Fibroblast of mammary gland (primary cell): ENCODE data around the gene FREM1.

Experiments
- DNase-seq: peaks from one replicate; pipeline ENCODE4 v3.0.0-alpha.2; 2010; ENCODE audit warnings: low read depth
- H3K4me3 ChIP-seq: 2 replicates; pipeline ENCODE4 v1.5.1; 2011; ENCODE audit warnings: low read depth, mild to moderate bottlenecking, low read length, moderate library complexity; ENCODE audit not compliant: control insufficient read depth
- TF ChIP-seq, protein P1 (sequence below): conservative IDR thresholded peaks from 2 replicates; pipeline ENCODE4 v1.5.1; 2011; ENCODE audit warnings: low read depth, low read length, inconsistent platforms; ENCODE audit not compliant: control insufficient read depth, insufficient read depth

Gene FREM1

GRCh38 chr9:14883310-14883944 is 26.8 kb downstream of the FREM1 start:
- no peak for DNase-seq
- TF ChIP-seq, protein P1, sequence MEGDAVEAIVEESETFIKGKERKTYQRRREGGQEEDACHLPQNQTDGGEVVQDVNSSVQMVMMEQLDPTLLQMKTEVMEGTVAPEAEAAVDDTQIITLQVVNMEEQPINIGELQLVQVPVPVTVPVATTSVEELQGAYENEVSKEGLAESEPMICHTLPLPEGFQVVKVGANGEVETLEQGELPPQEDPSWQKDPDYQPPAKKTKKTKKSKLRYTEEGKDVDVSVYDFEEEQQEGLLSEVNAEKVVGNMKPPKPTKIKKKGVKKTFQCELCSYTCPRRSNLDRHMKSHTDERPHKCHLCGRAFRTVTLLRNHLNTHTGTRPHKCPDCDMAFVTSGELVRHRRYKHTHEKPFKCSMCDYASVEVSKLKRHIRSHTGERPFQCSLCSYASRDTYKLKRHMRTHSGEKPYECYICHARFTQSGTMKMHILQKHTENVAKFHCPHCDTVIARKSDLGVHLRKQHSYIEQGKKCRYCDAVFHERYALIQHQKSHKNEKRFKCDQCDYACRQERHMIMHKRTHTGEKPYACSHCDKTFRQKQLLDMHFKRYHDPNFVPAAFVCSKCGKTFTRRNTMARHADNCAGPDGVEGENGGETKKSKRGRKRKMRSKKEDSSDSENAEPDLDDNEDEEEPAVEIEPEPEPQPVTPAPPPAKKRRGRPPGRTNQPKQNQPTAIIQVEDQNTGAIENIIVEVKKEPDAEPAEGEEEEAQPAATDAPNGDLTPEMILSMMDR = no peak
- no peak overlapping the region for H3K4me3 ChIP-seq

DNA sequence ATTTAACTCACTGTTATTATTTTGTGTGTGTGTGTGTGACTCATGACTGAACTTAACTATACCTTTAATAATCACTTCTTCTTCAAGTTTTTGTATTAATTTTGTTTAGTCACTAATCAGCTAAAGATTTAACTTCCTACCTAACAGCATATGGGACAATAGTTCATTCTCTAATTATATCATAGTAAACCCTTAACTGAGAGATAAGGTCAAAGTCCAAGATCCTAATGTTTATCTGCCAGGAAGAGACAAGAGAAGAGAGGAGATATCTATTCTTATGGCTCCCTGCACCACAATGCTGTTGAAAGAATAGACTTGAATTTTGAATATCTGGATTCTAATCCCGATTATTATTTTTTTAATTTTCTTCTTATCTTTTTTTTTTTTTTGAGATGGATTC is 28.1 kb downstream of the FREM1 start:
- TF ChIP-seq, protein P1 = no peak
- DNase-seq = no peak

DNA sequence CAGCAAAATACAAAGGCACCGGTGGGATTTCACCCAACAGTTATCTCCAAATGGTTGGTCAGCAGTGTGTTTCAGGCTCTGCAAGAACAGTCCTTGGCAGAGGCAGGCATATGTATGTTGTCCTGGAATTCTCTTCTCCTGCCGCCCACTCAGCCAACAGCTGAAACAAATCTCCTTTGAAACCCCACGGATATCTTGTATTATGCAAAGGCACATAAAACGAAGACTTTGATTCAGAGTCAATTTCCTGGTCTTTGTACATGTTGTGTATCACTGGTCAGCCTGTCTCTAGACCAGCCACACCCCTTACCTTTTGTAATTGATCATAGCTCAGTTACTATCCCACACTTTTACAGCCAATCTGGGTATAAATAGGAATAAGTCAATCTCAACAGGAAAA is 29.2 kb downstream of the FREM1 start:
- no peak overlapping the region for H3K4me3 ChIP-seq
- TF ChIP-seq, protein P1 = no peak
- DNase-seq = no peak

More for the DNA sequence above, 28.1 kb downstream of the FREM1 start:
- H3K4me3 ChIP-seq = no peak overlapping the region

DNA sequence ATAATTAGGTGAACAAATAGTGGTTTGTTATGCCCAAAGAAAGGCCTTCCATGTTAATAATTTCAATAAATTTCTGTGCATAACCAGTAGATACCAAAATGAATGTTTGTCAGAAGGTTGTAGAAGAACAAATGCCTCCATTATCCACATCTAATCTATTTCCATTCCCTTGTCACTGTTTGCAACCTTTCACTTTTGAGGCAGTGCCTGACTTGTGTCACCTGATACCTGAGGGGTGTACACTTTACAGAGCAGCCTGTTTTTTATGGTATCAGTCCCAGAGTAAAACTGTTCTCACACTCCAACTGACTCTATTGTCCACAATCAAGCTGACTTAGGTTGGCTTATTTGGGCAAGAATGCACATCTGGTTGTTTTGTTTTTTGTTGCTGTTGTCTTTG is 40.1 kb downstream of the FREM1 start:
- no peak for DNase-seq
- TF ChIP-seq, protein P1 = no peak
- no peak overlapping the region for H3K4me3 ChIP-seq

DNA sequence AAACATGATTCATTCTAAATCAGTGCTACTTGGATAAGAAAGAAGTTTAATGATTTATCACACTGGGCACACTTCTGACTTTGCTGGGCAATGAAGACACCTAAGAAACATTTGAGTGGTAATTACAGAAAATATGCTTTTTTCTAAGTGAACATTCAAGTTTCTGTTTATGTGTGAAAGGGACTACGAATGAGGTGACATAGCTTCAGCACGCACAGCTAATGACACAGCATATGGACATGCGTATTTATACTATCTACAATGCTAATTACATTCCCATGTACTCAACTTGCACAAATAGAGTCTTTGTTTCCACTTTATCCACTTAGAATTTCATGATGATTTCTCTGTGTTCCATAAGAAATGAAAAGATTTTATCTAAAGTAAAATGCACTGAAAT is 40.6 kb downstream of the FREM1 start:
- TF ChIP-seq, protein P1 = no peak
- DNase-seq = no peak
- no peak overlapping the region for H3K4me3 ChIP-seq

DNA sequence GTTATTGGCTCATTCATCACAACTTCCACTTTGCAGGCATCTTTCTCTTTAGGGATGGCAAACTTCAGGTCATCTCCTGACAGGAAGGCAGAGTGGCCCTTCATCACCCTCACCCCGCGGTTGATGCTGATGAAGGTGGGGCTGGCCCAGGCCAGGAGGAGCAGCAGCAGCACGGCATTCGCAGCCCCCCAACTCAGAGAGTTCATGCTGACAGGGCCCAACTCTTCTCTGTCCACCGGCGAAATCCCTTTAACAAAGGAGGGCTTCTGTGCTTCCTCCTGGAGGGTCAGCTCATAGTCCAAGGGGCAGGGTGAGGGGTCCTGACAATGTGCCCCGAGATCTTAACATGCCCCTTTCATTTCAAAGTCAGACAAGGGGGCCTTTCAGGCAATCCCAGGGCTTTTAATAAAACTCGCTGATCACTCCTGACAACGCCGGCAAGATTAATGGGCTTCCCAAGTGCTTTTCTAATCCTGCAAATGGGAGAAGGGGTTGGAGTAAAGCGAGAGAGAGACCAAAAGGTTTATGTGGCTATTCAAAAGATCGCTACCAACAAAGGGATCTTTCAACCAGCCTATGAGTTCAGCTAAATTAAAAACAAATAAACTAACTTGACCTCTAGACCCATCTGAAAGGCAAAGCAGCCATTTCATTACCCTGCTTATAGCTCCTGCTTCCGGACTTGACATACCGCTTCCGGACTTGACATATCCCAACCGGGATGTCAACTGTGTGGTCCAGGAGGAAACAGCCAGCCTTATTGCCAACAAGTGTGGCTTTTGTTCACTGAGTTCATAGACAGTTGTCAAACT is 41.2 kb downstream of the FREM1 start:
- TF ChIP-seq, protein P1 = no peak
- DNase-seq = no peak
- no peak overlapping the region for H3K4me3 ChIP-seq
